Thyroid gland (tissue), 4 donors: Measurements from ENCODE around the gene PLIN1. TPM values are rescaled to one million over a fixed set of nuclear protein-coding genes. Genes with fewer than 3 reads are reported as not detected.

Source experiments
- DNase-seq, 2 donors: peaks; one replicate each; pipeline ENCODE4 v3.0.0-alpha.2; 2019
- H3K27ac ChIP-seq, 3 donors: fragments of 200-600 bp; sonication (generic); 1 replicate in 2 of 3; 2 replicates in 1 of 3; pipeline ENCODE4 v1.5.1; 2016 to 2019; ENCODE audit warnings: mild to moderate bottlenecking in 1 of 3, moderate library complexity in 1 of 3
- H3K27me3 ChIP-seq: fragments of 200-600 bp; sonication (generic); one replicate; pipeline ENCODE4 v1.5.1; 2019
- H3K36me3 ChIP-seq, 2 donors: fragments of 200-600 bp; sonication (generic); one replicate each; pipeline ENCODE4 v1.5.1; 2016 to 2019
- H3K4me1 ChIP-seq, 2 donors: fragments of 200-600 bp; sonication (generic); one replicate each; pipeline ENCODE4 v1.5.1; 2017 to 2019
- H3K4me3 ChIP-seq, 3 donors: fragments of 200-600 bp; sonication (generic); replicated peaks in 1 of 3; 1 replicate in 2 of 3; 2 replicates in 1 of 3; pipeline ENCODE4 v1.5.1; 2016; ENCODE audit warnings: mild to moderate bottlenecking in 1 of 3
- H3K9me3 ChIP-seq: fragments of 200-600 bp; sonication (generic); one replicate; pipeline ENCODE4 v1.5.1; 2017
- POLR2A ChIP-seq, 2 donors: fragments of 450-650 bp; IDR thresholded peaks; one replicate each; pipeline ENCODE4 v1.6.1; 2017; ENCODE audit warnings: antibody characterized with exemption in 2 of 2, mild to moderate bottlenecking in 2 of 2, moderate library complexity in 1 of 2
- WGBS, 2 donors: methylation state at CpG; one replicate each; pipeline ENCODE4 v1.1.5; 2017; 5-methylcytosine and 5-hydroxymethylcytosine counted together
- intact Hi-C: fragments of 100-400 bp; cut with DNase I; formaldehyde crosslinking; loops from one replicate; pipeline ENCODE4 v1.15.1; 2023
- total RNA-seq, 4 donors: library from RNA; depleted of rRNA; stranded (reverse); fragments of >200 nt; gene quantifications; one replicate each; pipeline ENCODE4 v1.2.3, GENCODE V29; 2016
- TF ChIP-seq, protein P1 (sequence below), 6 experiments: fragments of 200-600 bp in 3 of 6; fragments of 450-650 bp in 3 of 6; sonication (generic) in 3 of 6; IDR thresholded peaks; one replicate each; pipeline ENCODE4 v1.5.1; 2016 to 2019; ENCODE audit warnings: antibody characterized with exemption in 6 of 6, mild to moderate bottlenecking in 2 of 6, inconsistent platforms in 1 of 6, moderate library complexity in 1 of 6

The PLIN1 gene
- total RNA-seq, 4 donors from 2014 or later, result 3.3 to 9.9 (median 6.0) TPM

DNA sequence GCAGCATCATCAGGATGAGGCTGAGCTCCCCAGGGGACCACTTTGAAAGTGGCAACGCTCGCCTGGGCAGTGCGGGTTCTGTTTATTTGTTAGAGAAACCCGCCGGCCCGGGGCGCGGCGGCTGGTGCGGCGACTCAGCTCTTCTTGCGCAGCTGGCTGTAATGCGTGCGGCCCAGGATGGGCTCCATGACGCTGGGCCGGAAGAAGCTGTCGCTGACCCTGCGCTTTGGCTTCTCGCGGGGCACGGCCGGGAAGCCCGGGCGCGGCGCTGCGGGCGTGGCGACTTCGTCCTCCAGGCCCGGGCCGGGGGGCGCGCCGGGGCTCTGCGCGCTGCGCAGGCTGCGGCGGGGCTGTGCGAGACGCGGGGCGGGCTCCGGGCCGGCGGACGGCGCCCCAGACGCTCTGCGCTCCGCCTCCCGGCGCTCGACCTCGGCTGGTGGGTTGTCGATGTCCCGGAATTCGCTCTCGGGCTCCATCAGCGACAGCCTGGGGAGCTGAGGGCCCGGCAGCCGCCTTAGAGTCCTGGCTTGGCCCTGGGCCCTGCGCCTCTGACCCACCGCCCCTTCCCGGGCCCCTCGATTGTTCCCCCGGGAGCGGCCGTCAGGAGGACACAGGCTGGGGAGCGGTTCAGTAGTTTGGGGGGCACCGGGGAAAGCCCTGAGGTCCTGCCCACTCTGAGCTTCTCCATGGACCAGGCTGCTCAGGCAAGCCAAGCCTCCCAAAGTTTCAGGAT, 13.6 kb downstream of the PLIN1 start:
- TF ChIP-seq, protein P1, sequence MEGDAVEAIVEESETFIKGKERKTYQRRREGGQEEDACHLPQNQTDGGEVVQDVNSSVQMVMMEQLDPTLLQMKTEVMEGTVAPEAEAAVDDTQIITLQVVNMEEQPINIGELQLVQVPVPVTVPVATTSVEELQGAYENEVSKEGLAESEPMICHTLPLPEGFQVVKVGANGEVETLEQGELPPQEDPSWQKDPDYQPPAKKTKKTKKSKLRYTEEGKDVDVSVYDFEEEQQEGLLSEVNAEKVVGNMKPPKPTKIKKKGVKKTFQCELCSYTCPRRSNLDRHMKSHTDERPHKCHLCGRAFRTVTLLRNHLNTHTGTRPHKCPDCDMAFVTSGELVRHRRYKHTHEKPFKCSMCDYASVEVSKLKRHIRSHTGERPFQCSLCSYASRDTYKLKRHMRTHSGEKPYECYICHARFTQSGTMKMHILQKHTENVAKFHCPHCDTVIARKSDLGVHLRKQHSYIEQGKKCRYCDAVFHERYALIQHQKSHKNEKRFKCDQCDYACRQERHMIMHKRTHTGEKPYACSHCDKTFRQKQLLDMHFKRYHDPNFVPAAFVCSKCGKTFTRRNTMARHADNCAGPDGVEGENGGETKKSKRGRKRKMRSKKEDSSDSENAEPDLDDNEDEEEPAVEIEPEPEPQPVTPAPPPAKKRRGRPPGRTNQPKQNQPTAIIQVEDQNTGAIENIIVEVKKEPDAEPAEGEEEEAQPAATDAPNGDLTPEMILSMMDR (IDR thresholded peaks at IDR 0.05), result no peak
- peak in 1 of 2 donors; percentile 35 for TF ChIP-seq POLR2A (IDR thresholded peaks at IDR 0.05)
- H3K9me3 ChIP-seq, result no peaks in the 10 kb centered on the region
- no peaks in the 10 kb centered on the region for H3K36me3 ChIP-seq
- H3K27ac ChIP-seq, result peak overlapping the region; percentile 78 to 87 (median 81)
- H3K27me3 ChIP-seq, result no peaks in the 10 kb centered on the region
- peak overlapping the region in 1 of 3 donors; percentile 25 for H3K4me3 ChIP-seq
- WGBS, 2 donors, result 1 to 12% methylated on average over 15 to 25 of the region's 72 CpGs
- peaks cover 18 to 29% of the 10 kb centered on the region in 2 donors for H3K4me1 ChIP-seq
- intact Hi-C loops, result no loop called here
- DNase-seq, result peak; percentile 48 to 50

DNA sequence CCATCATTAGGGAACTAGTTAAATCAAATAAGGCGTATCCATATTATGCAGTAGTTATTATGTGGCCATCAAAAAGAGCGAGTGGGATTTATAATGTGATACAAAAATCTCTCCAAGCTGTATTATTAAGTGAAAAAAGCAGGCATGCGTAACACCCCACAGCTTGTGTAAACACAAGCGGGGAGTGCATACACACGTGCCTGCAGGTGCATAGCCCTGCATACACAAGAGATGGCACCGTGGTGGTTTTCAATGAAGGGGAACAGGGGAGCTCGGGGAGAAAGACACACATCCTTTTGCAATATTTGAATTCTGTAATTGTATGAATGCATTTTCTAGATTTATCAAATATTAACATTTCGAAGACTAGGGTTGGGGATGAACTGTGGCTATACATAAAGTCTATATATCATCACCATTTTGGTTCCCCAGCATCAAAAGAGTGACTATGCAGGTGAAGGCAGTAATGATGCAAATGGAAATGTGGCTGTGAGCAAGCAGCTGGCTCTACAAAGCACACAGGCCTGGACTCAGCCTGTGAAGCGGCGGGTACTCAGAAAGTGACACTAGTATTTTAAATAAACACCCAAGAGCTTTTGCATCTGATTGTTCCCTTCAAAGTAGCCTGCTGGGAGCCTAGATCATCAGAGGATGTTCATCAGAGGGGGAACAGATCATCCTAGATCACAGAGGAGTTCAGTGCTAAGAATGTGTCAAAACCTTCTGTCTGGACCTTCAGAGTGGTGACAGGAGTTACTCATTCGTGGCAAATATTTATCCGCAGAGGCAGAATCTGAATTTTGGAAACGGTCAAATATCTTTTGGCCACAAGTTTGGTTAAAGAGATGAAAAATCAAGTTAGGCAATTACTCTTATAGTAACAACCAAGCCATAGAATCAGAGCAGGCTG, 14.5 kb downstream of the PLIN1 start:
- H3K4me1 ChIP-seq, result peaks cover 18 to 29% of the 10 kb centered on the region in 2 donors
- H3K27ac ChIP-seq, result peak overlapping the region; percentile 78 to 87 (median 81)
- intact Hi-C loops, result no loop called here
- H3K4me3 ChIP-seq, result peak overlapping the region in 1 of 3 donors; percentile 25
- peak; percentile 57 to 64 for DNase-seq
- no peak for TF ChIP-seq POLR2A (IDR thresholded peaks at IDR 0.05)
- TF ChIP-seq, protein P1 (IDR thresholded peaks at IDR 0.05), result no peak
- H3K27me3 ChIP-seq, result no peaks in the 10 kb centered on the region
- no peaks in the 10 kb centered on the region for H3K36me3 ChIP-seq
- H3K9me3 ChIP-seq, result no peaks in the 10 kb centered on the region
- 55 to 66% methylated on average over 13 of the region's 13 CpGs for WGBS, 2 donors

DNA sequence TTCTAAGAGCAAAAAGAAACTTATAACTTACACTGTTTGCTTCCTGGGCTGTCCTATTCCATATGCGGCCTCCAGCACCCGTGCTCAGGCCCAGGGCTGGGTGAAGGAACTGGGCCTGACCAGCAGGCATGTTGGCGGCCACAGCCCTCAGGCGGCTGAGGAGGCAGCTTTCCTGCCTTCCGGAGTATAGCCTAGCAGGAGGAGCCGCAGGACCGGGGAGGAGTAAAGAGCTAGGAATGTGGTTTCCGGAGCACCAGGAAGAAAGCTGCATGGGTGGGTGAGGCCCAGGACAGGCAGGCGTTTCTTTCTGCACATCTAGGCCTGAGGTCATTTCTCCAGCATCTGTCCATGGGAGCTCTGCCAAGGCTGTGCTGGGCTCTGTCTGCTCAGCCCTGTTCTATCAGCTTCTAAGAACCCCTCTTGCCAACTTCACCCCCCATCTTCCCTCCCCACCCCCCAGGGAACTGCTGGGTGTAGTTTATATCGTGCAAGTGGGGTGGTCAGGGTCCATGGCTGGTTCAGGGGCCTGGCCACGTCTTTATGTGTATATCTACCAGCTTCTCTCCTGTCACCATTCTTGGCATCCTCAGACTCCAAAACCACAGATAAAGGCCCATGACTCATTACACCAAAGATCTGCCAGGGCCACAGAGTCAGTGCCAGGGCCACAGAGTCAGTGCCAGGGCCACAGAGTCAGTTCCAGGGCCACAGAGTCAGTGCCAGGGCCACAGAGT, 16.1 kb downstream of the PLIN1 start:
- H3K4me3 ChIP-seq, result no peak overlapping the region

DNA sequence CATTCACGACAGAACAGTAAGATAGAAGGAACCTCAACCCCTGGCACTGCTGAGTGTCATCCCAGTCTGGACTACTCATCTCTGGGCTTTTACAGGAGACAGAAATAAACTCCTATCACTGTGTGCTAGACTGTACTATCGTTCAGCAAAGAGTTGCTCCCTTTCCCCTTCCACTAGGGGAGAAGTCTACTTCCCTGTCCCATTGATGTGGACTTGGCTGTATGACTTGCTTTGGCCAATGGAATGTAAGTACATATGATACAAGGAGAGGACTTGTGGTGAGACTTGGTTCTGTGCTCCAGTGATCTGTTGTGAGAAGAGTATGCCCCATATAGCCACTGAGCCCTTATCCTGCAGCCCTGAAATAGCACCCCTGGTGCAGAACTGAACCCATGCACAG, 18.6 kb downstream of the PLIN1 start:
- Histone ChIP-seq H3K27me3 (no peaks in the 10 kb centered on the region), H3K4me1 (peaks cover 15 to 24% of the 10 kb centered on the region in 2 donors), H3K4me3 (no peak overlapping the region), H3K27ac (no peak overlapping the region), H3K9me3 (no peaks in the 10 kb centered on the region), H3K36me3 (no peaks in the 10 kb centered on the region)
- WGBS, 2 donors, result 81 to 89% methylated on average over 2 of the region's 2 CpGs
- intact Hi-C loops, result no loop called here
- DNase-seq, result no peak
- TF ChIP-seq POLR2A (IDR thresholded peaks at IDR 0.05), result no peak
- TF ChIP-seq, protein P1 (IDR thresholded peaks at IDR 0.05), result no peak

More for the DNA sequence above, 16.1 kb downstream of the PLIN1 start:
- intact Hi-C loops, result no loop called here
- Histone ChIP-seq H3K36me3 (no peaks in the 10 kb centered on the region), H3K9me3 (no peaks in the 10 kb centered on the region), H3K4me1 (peaks cover 18 to 29% of the 10 kb centered on the region in 2 donors), H3K27ac (peak overlapping the region; percentile 3 to 48 (median 23)), H3K27me3 (no peaks in the 10 kb centered on the region)
- TF ChIP-seq, protein P1 (IDR thresholded peaks at IDR 0.05), result no peak
- no peak for TF ChIP-seq POLR2A (IDR thresholded peaks at IDR 0.05)
- DNase-seq, result peak in 1 of 2 donors; percentile 35
- WGBS, 2 donors, result 63 to 75% methylated on average over 11 of the region's 11 CpGs
